K562 (cell line): ENCODE data around the gene HSPH1. TPM values are rescaled to one million over a fixed set of nuclear protein-coding genes. Genes with fewer than 3 reads are reported as not detected.
"Not testable (repeated sequence)": the region's sequence is repeated elsewhere in the genome, so short reads cannot be mapped to it uniquely, and the experiment has no call there.

Source experiments
- ATAC-seq: fragments of 200-7000 bp; cut with Tn5 transposase; 3 replicates; pipeline ENCODE4 v1.9.1; 2020; ENCODE audit warnings: moderate library complexity
- BruUV-seq: library from RNA; stranded (reverse); fragments of 400-500 nt; replicated peaks from 2 replicates; lab custom pipeline; 2021; lab: Mats Ljungman, UMichigan
- CTCF ChIA-PET: fragments of 300-600 bp; formaldehyde crosslinking; extraction: SDS; loops from one replicate; lab custom pipeline; 2021; ENCODE audit warnings: low intra/inter-chr PET ratio; lab: Yijun Ruan, JAX
- POLR2A ChIA-PET: fragments of 300-600, 350-650 bp; sonication (Branson Sonifier 250); formaldehyde crosslinking; extraction: SDS; loops from one replicate; lab custom pipeline; 2021; ENCODE audit warnings: antibody characterized with exemption, inconsistent platforms; lab: Yijun Ruan, JAX
- DNase-seq, 4 experiments: peaks; one replicate each; pipeline versions ENCODE4 v3.0.0 to v3.0.0-alpha.2; 2011 to 2018; ENCODE audit warnings: low spot score in 3 of 4, mixed read lengths in 3 of 4; ENCODE audit errors: extremely low read depth in 1 of 4
- FAIRE-seq: peaks from 2 replicates; lab custom pipeline; 2011; peaks lifted over from hg19 to GRCh38; lab: Jason Lieb, UNC
- H2AFZ ChIP-seq: 2 replicates; pipeline ENCODE4 v1.6.0; 2011; ENCODE audit warnings: low read depth, low read length, control low read depth, inconsistent platforms
- H3K27ac ChIP-seq: fragments of 200-600 bp; 3 replicates; pipeline ENCODE4 v1.8.0; 2011; ENCODE audit warnings: low read depth, mild to moderate bottlenecking, control low read depth, inconsistent platforms, low read length, moderate library complexity, mixed read lengths; ENCODE audit errors: extremely low read depth
- H3K27me3 ChIP-seq, 2 experiments: fragments of 300-600 bp in 1 of 2; 2 replicates in 1 of 2; 3 replicates in 1 of 2; pipeline versions ENCODE4 v1.6.0 to v1.8.0; 2011; ENCODE audit warnings: inconsistent platforms in 2 of 2, low read length in 2 of 2, mild to moderate bottlenecking in 1 of 2, mixed read lengths in 1 of 2, moderate library complexity in 1 of 2; ENCODE audit not compliant: control insufficient read depth in 2 of 2, insufficient read depth in 2 of 2
- H3K36me3 ChIP-seq: fragments of 300-600 bp; 3 replicates; pipeline ENCODE4 v1.8.0; 2011; ENCODE audit warnings: mild to moderate bottlenecking, low read length, inconsistent platforms; ENCODE audit not compliant: control insufficient read depth, insufficient read depth
- H3K4me1 ChIP-seq, 2 experiments: fragments of 200-600 bp in 1 of 2; replicated peaks in 1 of 2; 2 replicates in 1 of 2; 3 replicates in 1 of 2; pipeline versions ENCODE4 v1.5.1 to v1.8.0; 2011; ENCODE audit warnings: inconsistent platforms in 2 of 2, low read length in 2 of 2, mild to moderate bottlenecking in 1 of 2, mixed read lengths in 1 of 2, moderate library complexity in 1 of 2; ENCODE audit not compliant: control insufficient read depth in 2 of 2, insufficient read depth in 2 of 2
- H3K4me2 ChIP-seq: 2 replicates; pipeline ENCODE4 v1.6.1; 2011; ENCODE audit warnings: low read length, control low read depth, inconsistent platforms, mixed read lengths; ENCODE audit not compliant: insufficient read depth
- H3K4me3 ChIP-seq: fragments of 200-600 bp; sonication (generic), shearing (Covaris generic); 2 replicates; pipeline ENCODE4 v1.5.1; 2016; ENCODE audit warnings: control low read depth, inconsistent platforms
- H3K79me2 ChIP-seq: fragments of 200-600 bp; 3 replicates; pipeline ENCODE4 v1.8.0; 2011; ENCODE audit warnings: low read length, inconsistent platforms; ENCODE audit not compliant: control insufficient read depth, insufficient read depth
- H3K9ac ChIP-seq, 2 experiments: 2 replicates each; pipeline versions ENCODE4 v1.6.0 to v1.6.1; 2011; ENCODE audit warnings: low read depth in 2 of 2, low read length in 2 of 2, control low read depth in 1 of 2, inconsistent platforms in 1 of 2, mild to moderate bottlenecking in 1 of 2, mixed read lengths in 1 of 2; ENCODE audit not compliant: insufficient read depth in 1 of 2
- H3K9me1 ChIP-seq: one replicate; pipeline ENCODE4 v1.6.0; 2011; ENCODE audit warnings: inconsistent platforms, mild to moderate bottlenecking, low read length, moderate library complexity; ENCODE audit not compliant: control insufficient read depth, insufficient read depth
- H3K9me3 ChIP-seq: replicated peaks from 2 replicates; pipeline ENCODE4 v1.5.1; 2011; ENCODE audit warnings: low read depth, low read length, inconsistent platforms; ENCODE audit not compliant: control insufficient read depth, insufficient read depth
- H4K20me1 ChIP-seq: replicated peaks from 2 replicates; pipeline ENCODE4 v1.6.1; 2011; ENCODE audit warnings: low read length, inconsistent platforms, mixed read lengths; ENCODE audit not compliant: control insufficient read depth, insufficient read depth
- CEBPB ChIP-seq: fragments of 450-650 bp; IDR thresholded peaks from 2 replicates; pipeline ENCODE4 v1.6.1; 2016; ENCODE audit warnings: missing genetic modification characterization, missing compliant biosample characterization
- NFYB ChIP-seq: IDR thresholded peaks from 2 replicates; pipeline ENCODE4 v1.6.1; 2011; ENCODE audit warnings: mild to moderate bottlenecking, moderate library complexity; ENCODE audit not compliant: insufficient read length; ENCODE audit errors: extremely low read depth
- OTX1 ChIP-seq: fragments of 450-650 bp; formaldehyde crosslinking; IDR thresholded peaks from 2 replicates; pipeline ENCODE4 v1.4.0; 2022; ENCODE audit warnings: mild to moderate bottlenecking
- SRSF9 ChIP-seq: fragments of 200-400 bp; formaldehyde crosslinking; IDR thresholded peaks from 2 replicates; pipeline ENCODE4 v1.6.1; 2017; ENCODE audit warnings: low read depth, low read length, borderline replicate concordance
- ZNF551 ChIP-seq: fragments of 250-450 bp; sonication (Bioruptor Pico); IDR thresholded peaks from 2 replicates; pipeline ENCODE4 v1.5.0; 2021; ENCODE audit warnings: mild to moderate bottlenecking, moderate library complexity
- whole genome bisulfite sequencing: fragments of 100-300 bp; shearing (Covaris generic); methylation state at CpG from one replicate; pipeline ENCODE4 v1.1.6; 2016; ENCODE audit warnings: low coverage, mixed read lengths; ENCODE audit not compliant: insufficient coverage; ENCODE audit errors: missing lambda C conversion rate; 5-methylcytosine and 5-hydroxymethylcytosine counted together
- in situ Hi-C: fragments of 300-500 bp; cut with MboI; formaldehyde crosslinking; loops from 4 replicates; pipeline ENCODE4 v1.15.0; 2018; ENCODE audit warnings: inconsistent platforms, mixed read lengths
- intact Hi-C: fragments of 100-400 bp; cut with micrococcal nuclease; formaldehyde crosslinking; loops from 2 replicates; pipeline ENCODE4 v1.14.2; 2022
- polyA plus RNA-seq, 8 experiments: library from polyadenylated mRNA; depleted of rRNA in 4 of 8; stranded (reverse) in 5 of 8; unstranded in 3 of 8; fragments of >200 nt; fragmentation: Nextera tagmentation in 2 of 8; fragmentation: Illumina TruSeq in 1 of 8; extraction: Ambion mirVana in 2 of 8; extraction: Trizol in 1 of 8; gene quantifications; 2 replicates each; pipeline versions ENCODE4 v1.2.1 to v1.2.3, GENCODE V29; 2011 to 2014; ENCODE audit warnings: inconsistent platforms in 1 of 8, missing spikeins in 1 of 8
- total RNA-seq, 7 experiments: library from RNA; depleted of rRNA in 6 of 7; stranded (reverse); fragments of >200 nt in 6 of 7; fragmentation: Illumina TruSeq in 2 of 7; extraction: Trizol in 2 of 7; gene quantifications; 2 replicates each; pipeline versions ENCODE4 v1.2.1 to v1.2.3, GENCODE V29; 2011 to 2021; ENCODE audit warnings: low replicate concordance in 1 of 7
- TF ChIP-seq, protein P1 (sequence below): fragments of 250-450 bp; sonication (Bioruptor Pico); IDR thresholded peaks from 2 replicates; pipeline ENCODE4 v1.8.0; 2022; ENCODE audit warnings: moderate library complexity, mild to moderate bottlenecking, inconsistent platforms
- TF ChIP-seq, protein P2 (sequence below): fragments of 200-800 bp; sonication (Bioruptor generic); IDR thresholded peaks from 2 replicates; pipeline ENCODE4 v1.6.1; 2017; ENCODE audit warnings: missing genetic modification characterization, missing compliant biosample characterization

The HSPH1 gene
- total and polyA plus RNA-seq, 9 of the 15 experiments (the other 6 are each of a cell fraction or from before 2014, with no cell fraction given) = 34.6 to 104 (median 64.7) TPM

- TF ChIP-seq NFYB = peak; percentile 69
- FAIRE-seq, H3K36me3 ChIP-seq, CTCF ChIA-PET, H3K4me2 ChIP-seq, H3K27ac ChIP-seq, H3K4me1 ChIP-seq, H3K79me2 ChIP-seq, H2AFZ ChIP-seq, POLR2A ChIA-PET, H3K9me3 ChIP-seq, intact Hi-C loops, H3K27me3 ChIP-seq, BruUV-seq, DNase-seq, H3K9me1 ChIP-seq, H3K9ac ChIP-seq, H4K20me1 ChIP-seq, ATAC-seq, H3K4me3 ChIP-seq, in situ Hi-C loops: not testable (repeated sequence)
- 54% methylated on average over 9 of the region's 12 CpGs for WGBS
These were observed 16.2 kb upstream of the HSPH1 start for GRCh38 chr13:31177813-31178495.

DNA sequence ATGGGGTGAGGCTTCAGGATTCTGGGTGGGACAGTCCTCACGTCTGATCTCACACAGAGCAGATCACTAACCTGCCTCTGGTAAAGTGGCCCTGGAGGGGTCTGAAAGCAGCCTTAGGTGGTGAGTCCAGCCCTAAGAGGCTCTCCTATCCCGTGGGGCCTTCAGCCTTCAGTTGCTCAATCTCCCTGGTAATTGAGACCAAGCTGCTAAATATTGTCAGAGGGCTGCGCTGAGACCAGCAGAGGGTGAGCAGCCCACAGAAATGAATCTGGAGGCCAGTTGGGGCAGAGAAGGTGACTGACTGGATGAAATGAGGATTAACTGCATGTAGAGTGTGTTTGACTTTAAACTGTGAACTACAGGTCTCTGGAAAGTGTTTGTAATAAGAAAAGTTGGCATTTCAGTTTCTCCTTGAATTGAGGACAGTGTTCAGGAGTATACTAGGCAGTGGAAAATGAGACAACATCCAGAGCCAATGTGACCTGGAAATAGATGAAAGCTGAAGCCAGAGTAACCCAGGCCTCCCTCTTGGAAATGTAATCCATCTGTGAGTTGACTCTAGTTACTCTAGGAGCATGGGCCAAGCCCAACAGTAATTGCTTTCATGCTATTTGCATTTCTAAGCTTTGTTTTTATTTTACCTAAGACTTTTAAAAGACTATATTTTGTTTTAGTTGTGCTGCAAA is 14.3 kb upstream of the HSPH1 start:
- no peak overlapping the region for H3K4me3 ChIP-seq
- no peaks in the 10 kb centered on the region for H3K79me2 ChIP-seq
- H4K20me1 ChIP-seq = no peaks in the 10 kb centered on the region
- CTCF ChIA-PET = interaction anchor here (0.6 kb wide), 1 partner anchor 24 kb away, joined by 3 read pairs; the partner anchor contains the start of gene B3GLCT
- no peaks in the 10 kb centered on the region for H3K36me3 ChIP-seq
- POLR2A ChIA-PET = no interaction called here
- H3K27ac ChIP-seq = no peak overlapping the region
- no peak overlapping the region for H3K4me2 ChIP-seq
- no peaks in the 10 kb centered on the region for H3K9me1 ChIP-seq
- intact Hi-C loops = no loop called here
- BruUV-seq = no TSS peak
- TF ChIP-seq CEBPB (tag) (no peak), SRSF9 (no peak), ZNF551 (no peak), OTX1 (CRISPR knock-in tag) (no peak)
- TF ChIP-seq, protein P1, sequence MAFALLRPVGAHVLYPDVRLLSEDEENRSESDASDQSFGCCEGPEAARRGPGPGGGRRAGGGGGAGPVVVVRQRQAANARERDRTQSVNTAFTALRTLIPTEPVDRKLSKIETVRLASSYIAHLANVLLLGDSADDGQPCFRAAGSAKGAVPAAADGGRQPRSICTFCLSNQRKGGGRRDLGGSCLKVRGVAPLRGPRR (CRISPR knock-in tag) = no peak
- TF ChIP-seq, protein P2, sequence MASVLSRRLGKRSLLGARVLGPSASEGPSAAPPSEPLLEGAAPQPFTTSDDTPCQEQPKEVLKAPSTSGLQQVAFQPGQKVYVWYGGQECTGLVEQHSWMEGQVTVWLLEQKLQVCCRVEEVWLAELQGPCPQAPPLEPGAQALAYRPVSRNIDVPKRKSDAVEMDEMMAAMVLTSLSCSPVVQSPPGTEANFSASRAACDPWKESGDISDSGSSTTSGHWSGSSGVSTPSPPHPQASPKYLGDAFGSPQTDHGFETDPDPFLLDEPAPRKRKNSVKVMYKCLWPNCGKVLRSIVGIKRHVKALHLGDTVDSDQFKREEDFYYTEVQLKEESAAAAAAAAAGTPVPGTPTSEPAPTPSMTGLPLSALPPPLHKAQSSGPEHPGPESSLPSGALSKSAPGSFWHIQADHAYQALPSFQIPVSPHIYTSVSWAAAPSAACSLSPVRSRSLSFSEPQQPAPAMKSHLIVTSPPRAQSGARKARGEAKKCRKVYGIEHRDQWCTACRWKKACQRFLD (CRISPR knock-in tag) = no peak
- no peak overlapping the region for H2AFZ ChIP-seq
- 27% methylated on average over 2 of the region's 3 CpGs for WGBS
- no peaks in the 10 kb centered on the region for H3K9me3 ChIP-seq
- ATAC-seq (peak; percentile 66), FAIRE-seq (no peak), DNase-seq (no peak)
- no peak overlapping the region for H3K9ac ChIP-seq
- no peaks in the 10 kb centered on the region for H3K27me3 ChIP-seq
- H3K4me1 ChIP-seq = no peaks in the 10 kb centered on the region
- in situ Hi-C loops = no loop called here
